ENCODE measurements around the gene CD84.
A peak's percentile ranks its signal among the peaks of the same experiment; 100 is the strongest.
"Not testable (repeated sequence)": the region's sequence is repeated elsewhere in the genome, so short reads cannot be mapped to it uniquely, and the experiment has no call there.

The CD84 gene

DNA sequence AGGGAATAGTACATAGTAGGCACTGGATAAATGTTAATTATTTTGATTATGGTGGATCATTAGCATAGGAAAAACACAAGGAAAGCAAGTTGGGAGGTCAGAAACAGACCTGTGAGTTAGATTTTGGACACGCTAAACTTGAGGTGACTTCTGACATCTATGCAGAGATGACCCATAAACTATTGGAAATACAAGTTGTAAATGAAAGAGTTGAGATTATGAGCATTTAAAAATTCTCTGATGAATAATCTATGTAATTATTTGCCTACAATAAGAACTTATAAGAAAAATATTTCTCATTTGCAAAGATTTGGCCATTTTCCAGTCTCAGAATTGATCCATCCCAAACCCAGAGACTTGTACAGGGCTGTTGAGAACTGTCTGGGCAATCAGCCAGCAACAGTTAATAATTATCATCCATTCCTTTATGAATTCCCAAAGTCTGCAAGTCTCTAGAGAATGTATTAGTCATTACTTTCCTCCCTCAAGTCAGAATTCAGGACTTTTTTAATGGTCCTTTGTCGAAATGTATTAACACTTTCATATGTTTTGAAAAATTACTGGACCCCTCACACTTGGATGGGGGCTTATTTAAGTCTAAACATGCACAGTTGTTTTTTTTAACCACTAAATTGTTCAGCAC lies 36.9 kb downstream of the CD84 start:
- no peak for DNase-seq (ENCODE audit: low read depth in 3 of 3)

DNA sequence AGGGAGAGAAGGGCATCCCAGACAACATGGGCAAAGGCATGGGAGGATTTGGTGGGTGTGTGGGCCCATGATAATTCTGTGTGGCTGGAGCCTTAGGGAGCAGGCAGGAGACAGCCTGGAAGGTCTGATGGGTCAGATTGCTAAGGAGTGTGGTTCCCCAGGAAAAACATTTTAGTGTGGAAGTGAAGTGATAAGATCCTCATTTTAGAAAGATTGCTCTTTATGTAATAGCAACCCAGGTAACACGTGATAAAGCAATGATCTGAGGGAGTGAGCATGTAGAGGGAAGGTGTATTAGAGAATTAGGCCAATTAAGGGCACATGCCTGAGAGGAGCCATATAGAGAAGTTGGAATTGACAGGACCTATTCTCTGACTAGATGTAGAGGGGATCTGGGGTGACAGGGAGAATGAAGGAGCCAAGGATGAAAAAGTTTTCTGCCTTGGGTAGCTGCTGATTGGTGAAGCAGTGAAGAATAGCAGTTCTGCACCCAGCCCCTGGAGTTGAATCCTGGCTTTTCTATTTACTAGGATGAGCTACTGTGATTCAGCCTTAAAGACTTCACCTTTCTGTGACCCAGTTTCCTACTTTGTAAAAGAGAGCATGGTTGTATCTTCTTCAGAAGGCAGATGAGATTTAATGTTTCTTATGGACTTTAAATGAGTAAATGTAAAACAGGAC lies 37.5 kb downstream of the CD84 start:
- no peak for DNase-seq (ENCODE audit: low read depth in 3 of 3)

DNA sequence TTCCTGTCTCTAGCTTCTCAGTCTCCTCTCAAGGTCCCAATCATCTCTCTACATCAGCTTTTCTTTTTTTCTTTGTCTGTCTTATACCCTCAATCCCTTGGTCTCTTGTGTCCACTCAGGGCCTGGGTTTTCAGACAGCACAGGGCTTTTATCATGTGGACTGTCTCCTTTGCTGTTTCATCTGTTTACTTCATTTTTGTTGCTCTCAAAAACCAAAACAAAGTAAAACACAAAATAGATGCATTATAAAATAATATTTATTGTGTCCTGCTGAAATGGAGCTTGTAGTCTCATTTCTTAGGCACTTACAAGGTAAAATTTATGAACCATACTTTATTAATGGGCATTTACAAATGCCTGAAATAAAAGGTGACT lies 38.5 kb downstream of the CD84 start:
- DNase-seq (ENCODE audit: low read depth in 3 of 3) = no peak

GRCh38 chr1:160539990-160540858 lies 39.1 kb downstream of the CD84 start:
- peak in 2 of 3 experiments; percentile 31 to 39 for DNase-seq (ENCODE audit: low read depth in 3 of 3)

GRCh38 chr1:160539684-160539989 lies 39.7 kb downstream of the CD84 start:
- no peak for DNase-seq (ENCODE audit: low read depth in 3 of 3)

DNA sequence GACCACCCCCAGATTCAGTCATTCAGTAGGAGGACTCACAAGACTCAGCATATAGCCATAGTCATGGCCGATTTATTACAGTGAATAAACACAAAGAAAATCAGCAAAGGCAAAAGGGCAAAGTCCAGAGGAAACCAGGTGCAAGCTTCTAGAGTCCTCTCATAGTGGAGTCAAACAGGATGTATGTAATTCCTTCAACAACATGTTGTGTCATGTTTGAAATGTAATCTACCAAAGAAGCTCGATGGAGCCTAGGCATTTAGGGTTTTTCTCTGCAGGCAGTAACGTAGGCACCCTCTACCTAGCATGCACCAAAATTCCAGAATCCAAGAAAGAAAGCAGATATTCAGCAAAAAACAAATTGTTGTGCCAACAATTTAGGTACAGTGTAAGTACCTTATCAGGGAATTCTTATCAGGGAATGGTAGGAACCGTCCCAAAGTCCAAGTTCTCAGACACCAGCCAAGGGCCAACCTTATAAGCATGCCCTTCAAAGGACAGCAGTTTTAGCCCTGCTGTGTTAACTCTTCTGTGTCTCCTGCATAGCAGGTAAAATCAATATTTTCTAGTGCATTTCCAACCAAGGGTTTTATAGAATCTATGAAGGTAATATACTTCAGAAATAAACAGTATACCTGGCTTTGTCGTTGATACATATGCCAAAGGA lies 40.2 kb downstream of the CD84 start:
- no peak for DNase-seq (ENCODE audit: low read depth in 3 of 3)

GRCh38 chr1:160537714-160538665 lies 41.3 kb downstream of the CD84 start:
- DNase-seq (ENCODE audit: low read depth in 3 of 3) = no peak

- no peak for DNase-seq (ENCODE audit: low read depth in 3 of 3)
Measured at GRCh38 chr1:160534823-160535605, 44.3 kb downstream of the CD84 start.

- DNase-seq (ENCODE audit: low read depth in 3 of 3) = not testable (repeated sequence)
Measured at GRCh38 chr1:160532557-160532813, 46.8 kb downstream of the CD84 start.

DNA sequence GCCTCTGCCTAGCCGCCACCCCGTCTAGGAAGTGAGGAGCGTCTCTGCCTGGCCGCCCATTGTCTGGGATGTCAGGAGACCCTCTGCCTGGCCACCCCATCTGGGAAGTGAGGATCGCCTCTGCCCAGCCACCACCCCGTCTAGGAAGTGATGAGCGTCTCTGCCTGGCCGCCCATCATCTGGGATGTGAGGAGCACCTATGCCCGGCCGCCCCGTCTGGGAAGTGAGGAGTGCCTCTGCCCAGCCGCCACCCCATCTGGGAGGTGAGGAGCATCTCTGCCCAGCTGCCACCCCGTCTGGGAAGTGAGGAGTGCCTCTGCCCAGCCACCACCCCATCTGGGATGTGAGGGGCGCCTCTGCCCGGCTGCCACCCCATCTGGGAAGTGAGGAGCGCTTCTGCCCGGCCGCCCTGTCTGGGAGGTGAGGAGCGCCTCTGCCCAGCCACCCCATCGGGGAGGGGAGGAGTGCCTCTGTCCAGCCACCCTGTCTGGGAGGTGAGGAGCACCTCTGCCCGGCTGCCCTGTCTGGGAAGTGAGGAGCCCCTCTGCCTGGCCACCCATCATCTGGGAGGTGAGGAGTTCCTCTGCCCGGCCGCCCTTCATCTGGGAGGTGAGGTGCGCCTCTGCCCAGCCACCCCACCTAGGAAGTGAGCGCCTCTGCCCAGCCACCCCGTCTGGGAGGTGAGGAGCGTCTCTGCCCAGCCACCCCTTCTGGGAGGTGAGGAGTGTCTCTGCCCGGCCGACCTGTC lies 47.3 kb downstream of the CD84 start:
- DNase-seq (ENCODE audit: low read depth in 3 of 3) = not testable (repeated sequence)

DNA sequence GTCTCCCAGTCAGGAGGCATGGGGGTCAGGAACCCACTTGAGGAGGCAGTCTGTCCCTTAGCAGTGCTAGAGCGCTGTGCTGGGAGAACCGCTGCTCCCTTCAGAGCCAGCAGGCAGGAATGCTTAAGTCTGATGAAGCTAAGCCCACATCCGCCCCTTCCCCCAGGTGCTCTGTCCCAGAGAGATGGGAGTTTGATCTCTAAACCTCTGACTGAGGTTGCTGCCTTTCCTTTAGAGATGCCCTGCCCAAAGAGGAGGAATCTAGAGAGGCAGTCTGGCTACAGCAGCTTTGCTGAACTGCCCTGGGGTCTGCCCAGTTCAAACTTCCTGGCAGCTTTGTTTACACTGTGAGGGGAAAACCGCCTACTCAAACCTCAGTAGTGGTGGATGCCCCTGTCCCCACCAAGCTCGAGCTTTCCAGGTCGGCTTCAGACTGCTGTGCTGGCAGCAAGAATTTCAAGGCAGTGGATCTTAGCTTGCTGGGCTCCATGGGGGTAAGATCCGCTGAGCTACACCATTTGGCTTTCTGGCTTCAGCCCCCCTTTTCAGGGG lies 49.8 kb downstream of the CD84 start:
- not testable (repeated sequence) for DNase-seq (ENCODE audit: low read depth in 3 of 3)

GRCh38 chr1:160523789-160524188 lies 55.5 kb downstream of the CD84 start:
- not testable (repeated sequence) for DNase-seq (ENCODE audit: low read depth in 3 of 3)

DNA sequence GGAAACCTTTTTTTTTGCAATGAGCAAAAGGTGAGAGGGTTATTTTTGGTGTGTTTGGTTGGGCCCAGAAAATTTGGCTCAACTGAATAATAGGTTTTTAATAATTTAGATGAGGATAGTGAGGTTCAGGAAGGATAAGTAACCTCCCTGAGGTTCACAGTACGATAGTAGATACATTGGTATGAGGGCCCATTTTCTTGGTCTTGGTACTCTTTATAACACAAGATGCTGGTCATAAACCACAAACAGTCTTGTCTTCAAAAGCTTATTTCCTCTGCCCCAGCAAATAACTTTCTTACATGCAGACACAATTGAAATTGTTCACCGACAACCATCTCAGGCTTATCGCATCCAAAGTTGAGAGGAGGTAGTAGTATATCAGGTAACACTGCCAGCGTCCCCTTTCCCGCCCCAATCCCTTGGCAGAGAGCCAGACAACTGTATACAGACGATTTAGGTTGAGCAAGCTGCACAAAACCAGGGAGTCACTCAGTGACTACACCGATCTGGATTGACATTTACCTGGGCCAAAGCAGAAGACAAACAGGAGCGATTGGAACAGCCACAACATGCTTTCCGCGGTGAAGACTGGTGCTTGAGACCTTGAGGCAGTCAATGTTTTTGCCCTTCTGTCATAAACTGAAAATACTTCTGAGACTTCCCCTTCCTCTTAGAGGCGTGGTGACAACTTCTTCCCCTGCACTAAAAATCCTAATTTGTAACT lies 56.5 kb downstream of the CD84 start, which contains the start of gene SLAMF6:
Gene SLAMF6 (minus strand): TSS at position 634 of the 724 bp plus-strand sequence. CDS start 63 bp downstream, at position 571.
- peak in 2 of 3 experiments; percentile 18 to 51 for DNase-seq (ENCODE audit: low read depth in 3 of 3)

GRCh38 chr1:160522136-160522535 lies 57.2 kb downstream of the CD84 start:
- no peak for DNase-seq (ENCODE audit: low read depth in 3 of 3)

DNA sequence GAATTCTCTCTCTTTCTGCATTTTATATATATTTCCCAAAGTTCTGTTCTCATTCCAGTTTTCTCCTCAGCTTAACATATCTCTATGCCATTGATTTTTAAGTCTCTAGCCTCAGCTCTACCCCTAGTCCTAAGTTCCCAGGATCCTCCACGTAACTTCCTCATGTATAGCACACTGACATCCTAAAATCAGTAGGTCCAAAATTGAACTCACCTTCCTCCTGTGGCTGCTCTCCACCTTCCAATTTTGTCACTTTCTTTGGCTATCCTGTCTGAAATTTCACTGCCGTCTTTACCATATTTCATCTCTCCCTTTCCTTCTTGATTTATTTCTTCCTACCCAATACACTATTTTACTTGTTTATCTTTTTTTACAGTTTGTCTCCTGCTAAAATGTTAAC lies 57.7 kb downstream of the CD84 start:
- no peak for DNase-seq (ENCODE audit: low read depth in 3 of 3)

GRCh38 chr1:160520999-160521398 lies 58.3 kb downstream of the CD84 start:
- DNase-seq (ENCODE audit: low read depth in 3 of 3) = no peak

- no peak for DNase-seq (ENCODE audit: low read depth in 3 of 3)
Measured at GRCh38 chr1:160520582-160520981, 58.7 kb downstream of the CD84 start.

DNA sequence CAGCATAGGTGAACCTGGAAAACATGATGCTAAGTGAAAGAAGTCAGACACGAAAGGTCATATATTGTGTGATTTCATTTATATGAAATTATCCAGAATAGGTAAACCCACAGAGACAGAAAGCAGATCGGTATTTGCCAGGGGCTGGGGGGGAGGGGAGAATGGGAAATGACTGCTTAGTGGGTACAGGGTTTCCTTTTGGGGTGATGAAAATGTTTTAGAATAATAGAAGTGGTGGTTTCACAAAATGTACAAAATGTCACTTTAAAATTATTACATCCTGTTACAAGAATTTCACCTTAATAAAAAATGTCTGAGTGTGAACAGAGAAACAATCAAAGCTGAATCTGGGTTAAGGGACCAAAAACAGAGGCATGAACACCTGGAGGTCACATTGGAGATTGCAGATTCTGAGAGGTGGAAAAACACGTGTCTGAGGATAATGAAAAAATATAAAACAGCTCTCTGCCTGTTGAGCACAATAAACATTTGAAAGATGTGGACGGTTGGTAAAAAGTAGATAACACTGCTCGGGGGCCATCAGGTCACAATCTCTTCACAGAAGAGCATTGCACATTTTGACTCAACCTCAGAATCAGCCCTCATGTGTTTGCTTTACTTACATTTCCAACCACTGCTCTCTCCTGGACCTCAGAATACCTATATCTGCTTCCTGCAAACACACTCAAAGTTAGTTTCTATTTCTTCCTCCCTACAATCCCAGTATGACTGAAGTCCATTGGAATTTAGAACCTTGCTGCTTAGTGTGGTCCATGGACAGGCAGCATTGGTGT lies 59.5 kb downstream of the CD84 start:
- DNase-seq (ENCODE audit: low read depth in 3 of 3) = peak in 1 of 3 experiments; percentile 26

All from stimulated activated CD4-positive, alpha-beta T cell treated with anti-CD3 and anti-CD28 coated beads, TNF-alpha, amount 100 ng/mL, for 24 hours (primary cell).